NCI-H146 treated with DMSO at 0.1 percent for 48 hours (cell line): ENCODE measurements around the gene PCNP.
"Not testable (repeated sequence)": the region's sequence is repeated elsewhere in the genome, so short reads cannot be mapped to it uniquely, and the experiment has no call there.

Experiments used
- DNase-seq: peaks from one replicate; lab custom pipeline; 2025; ENCODE audit not compliant: unreplicated experiment; lab: John Stamatoyannopoulos, UW

The PCNP gene

DNA sequence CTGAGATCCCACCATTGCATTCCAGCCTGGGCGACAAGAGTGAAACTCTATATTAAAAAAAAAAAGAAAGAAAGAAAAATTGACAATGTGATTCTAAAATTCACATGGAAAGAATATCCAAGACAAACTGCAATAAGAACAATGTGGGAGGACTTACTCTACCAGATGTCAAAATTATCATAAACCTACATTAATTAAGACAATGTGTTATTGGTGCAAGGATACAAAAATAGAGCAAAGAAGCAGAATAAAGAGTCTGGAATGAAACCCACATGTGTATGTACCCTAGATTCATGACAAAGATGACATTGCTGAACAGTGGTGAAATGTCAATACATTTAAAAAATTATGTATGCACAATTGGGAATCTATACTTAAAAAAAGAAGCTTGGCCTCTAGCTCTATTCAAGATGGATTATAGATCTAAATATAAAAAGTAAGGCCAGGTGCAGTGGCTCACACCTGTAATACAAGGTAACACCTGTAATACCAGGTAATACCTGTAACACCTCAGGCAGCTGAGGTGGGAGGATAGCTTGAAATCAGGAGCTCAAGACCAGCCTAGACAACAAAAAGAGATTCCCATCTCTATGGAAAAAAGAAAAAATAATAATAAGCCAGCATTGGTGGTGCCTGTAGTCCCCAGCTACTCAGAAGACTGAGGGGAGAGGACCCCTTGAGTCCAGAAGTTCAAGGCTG, 57.3 kb downstream of the PCNP start:
- no peak for DNase-seq

- DNase-seq = not testable (repeated sequence)
Observed at GRCh38 chr3:101631959-101632358, 58.0 kb downstream of the PCNP start.

DNA sequence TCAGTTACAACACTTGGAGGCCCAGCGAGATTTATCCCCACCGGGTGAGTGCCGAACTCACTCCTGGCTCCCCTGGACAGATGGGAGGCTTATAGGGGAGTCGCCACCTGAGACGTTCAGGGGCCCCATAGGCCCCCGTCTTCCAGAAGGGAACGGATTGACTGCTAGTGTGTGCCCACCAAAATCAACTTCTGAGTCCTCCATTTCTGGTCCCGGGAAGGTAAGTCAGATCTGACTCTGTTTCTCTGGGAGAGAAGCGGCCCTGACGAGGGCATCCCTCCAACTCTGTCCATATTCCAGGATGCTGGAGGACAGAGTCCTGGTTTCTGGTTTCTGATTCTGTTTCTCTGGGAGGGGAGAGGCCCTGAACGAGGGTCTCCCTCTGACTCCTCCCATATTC, 58.6 kb downstream of the PCNP start:
- DNase-seq = no peak

DNA sequence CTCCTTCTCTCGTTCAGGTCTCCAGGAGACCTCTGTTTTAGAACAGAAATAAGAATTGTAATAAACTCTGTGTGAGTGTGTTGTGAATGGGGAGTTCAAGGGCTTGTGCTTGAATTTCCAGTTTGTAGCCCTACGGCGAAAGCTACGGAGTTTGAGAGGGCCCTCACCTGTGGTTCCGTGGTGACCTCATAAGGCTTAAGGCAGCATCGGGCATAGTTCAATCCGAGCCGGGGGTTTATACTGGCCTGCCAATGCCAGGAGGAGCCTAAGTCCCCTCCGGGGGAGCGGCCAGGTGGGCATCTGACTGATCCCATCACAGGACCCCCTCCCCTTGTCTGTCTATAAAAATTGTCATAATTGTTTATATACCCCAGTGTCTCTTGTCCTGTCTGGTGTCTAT, 59.2 kb downstream of the PCNP start:
- no peak for DNase-seq

DNA sequence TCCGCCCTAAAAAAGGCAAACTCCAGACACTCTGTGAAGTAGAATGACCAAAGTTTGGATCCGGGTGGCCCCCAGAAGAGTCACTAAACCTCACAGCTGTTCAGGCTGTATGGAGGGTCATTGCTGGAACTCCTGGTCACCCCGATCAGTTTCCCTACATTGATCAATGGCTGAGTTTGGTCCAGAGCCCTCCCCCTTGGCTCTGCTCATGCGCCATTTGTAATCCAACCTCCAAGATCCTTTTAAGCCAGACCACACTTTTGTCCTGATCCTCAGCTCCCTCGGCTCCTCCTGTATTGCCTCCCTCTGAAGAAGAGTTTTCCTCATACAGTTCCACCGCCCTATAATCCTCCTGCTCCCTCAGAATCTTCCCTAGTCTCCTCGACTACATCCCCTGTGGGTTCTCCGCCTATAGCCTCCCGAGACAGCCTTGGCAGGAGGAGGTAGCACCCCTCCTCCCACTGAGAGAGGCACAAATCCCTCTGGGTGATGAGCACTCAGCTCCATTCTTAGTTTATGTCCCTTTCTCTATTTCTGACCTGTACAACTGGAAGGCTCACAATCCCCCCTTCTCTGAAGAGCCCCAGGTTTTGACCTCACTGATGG, 60.7 kb downstream of the PCNP start:
- no peak for DNase-seq

DNA sequence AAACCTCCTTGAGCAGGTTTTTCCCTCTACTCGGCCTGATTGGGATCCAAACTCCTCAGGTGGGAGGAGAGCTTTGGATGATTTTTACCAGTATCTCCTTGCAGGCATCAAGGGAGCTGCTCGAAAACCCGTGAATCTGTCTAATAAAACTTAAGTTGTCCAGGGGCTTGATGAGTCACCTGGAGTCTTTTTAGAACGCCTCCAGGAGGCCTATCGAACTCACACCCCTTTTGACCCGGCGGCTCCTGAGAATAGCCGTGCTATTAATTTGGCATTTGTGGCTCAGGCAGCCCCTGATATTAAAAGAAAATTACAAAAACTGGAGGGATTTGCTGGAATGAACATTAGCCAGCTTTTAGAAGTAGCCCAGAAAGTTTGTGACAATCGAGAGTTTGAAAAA, 61.4 kb downstream of the PCNP start:
- no peak for DNase-seq

GRCh38 chr3:101635954-101636798, 62.2 kb downstream of the PCNP start:
- no peak for DNase-seq

DNA sequence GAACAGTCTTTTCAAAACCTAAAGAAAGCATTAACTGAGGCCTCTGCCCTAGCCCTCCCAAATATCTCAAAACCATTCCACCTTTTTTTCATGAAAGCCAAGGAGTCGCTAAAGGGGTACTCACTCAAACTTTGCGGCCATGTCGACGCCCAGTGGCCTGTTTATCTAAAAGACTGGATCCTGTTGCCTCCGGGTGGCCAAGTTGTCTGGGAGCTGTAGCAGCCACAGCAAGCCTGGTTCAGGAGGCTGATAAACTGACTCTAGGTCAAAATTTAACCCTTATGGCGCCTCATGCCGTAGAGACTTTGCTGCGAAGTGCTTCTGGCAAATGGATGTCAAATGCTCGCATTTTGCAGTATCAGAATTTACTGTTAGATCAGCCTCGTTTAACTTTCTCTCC, 63.5 kb downstream of the PCNP start:
- no peak for DNase-seq

GRCh38 chr3:101638261-101638745, 64.3 kb downstream of the PCNP start:
- no peak for DNase-seq

DNA sequence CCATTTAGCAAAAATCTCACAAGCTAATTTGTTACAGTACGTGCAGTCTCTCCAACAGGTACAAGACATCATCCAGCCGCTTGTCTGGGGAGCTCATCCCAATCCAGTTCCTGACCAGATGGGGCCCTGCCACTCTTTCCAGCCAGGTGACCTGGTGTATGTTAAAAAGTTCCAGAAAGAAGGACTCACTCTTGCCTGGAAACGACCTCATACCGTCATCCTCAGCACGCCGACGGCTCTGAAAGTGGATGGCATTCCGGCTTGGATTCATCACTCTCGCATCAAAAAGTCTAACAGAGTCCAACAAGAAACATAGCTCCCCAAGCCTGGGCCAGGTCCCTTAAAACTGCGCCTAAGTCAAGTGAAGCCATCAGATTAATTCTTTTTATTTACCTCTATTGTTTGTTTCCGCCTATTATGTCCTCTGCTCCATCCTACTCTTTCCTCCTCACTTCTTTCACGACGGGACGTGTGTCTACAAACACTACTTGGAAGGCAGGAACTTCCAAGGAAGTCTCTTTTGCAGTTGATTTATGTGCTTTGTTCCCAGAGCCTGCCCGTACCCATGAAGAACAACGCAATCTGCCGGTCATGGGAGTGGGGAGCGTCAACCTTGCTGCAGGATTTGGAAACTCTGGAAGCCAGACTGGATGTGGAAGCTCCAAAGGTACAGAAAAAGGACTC, 65.4 kb downstream of the PCNP start:
- no peak for DNase-seq

DNA sequence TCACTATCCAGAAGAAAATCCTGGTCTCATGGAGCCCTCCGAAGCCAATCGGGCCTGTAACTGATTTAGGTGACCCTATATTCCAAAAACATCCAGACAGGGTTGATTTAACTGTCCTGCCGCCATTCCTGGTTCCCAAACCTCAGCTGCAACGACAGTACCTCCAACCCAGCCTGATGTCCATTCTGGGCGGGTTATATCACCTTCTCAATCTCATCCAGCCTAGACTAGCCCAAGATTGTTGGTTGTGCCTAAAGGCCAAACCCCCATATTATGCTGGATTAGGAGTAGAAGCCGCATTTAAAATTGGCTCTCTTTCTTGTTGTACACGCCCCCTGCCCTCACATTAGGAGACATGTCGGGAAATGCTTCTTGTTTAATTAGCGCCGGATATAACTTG, 66.3 kb downstream of the PCNP start:
- DNase-seq = no peak

GRCh38 chr3:101641397-101642115, 67.6 kb downstream of the PCNP start:
- DNase-seq = not testable (repeated sequence)

GRCh38 chr3:101642441-101642840, 68.5 kb downstream of the PCNP start:
- no peak for DNase-seq

- no peak for DNase-seq
Observed at GRCh38 chr3:101643009-101643844, 69.2 kb downstream of the PCNP start.
